WTC11 (cell line): ENCODE data around the gene FLT4.

Experiments
- CBFB ChIP-seq: sonication (generic); formaldehyde crosslinking; IDR thresholded peaks from 2 replicates; pipeline ENCODE4 v1.8.1; 2022; ENCODE audit warnings: mild to moderate bottlenecking, low read depth, missing genetic modification reagents
- CREM ChIP-seq: sonication (generic); formaldehyde crosslinking; IDR thresholded peaks from 2 replicates; pipeline ENCODE4 v1.8.1; 2022; ENCODE audit warnings: mild to moderate bottlenecking, missing genetic modification reagents, moderate library complexity
- FOXK1 ChIP-seq: sonication (generic); formaldehyde crosslinking; IDR thresholded peaks from 2 replicates; pipeline ENCODE4 v1.8.0; 2022; ENCODE audit warnings: mild to moderate bottlenecking, moderate library complexity, missing genetic modification reagents
- SMAD4 ChIP-seq: sonication (generic); formaldehyde crosslinking; IDR thresholded peaks from 2 replicates; pipeline ENCODE4 v1.8.0; 2022; ENCODE audit warnings: mild to moderate bottlenecking, missing genetic modification reagents
- TF ChIP-seq, protein P1 (sequence below): fragments of 200-600 bp; IDR thresholded peaks from 2 replicates; pipeline ENCODE4 v1.8.0; 2022; ENCODE audit warnings: antibody characterized with exemption

DNA sequence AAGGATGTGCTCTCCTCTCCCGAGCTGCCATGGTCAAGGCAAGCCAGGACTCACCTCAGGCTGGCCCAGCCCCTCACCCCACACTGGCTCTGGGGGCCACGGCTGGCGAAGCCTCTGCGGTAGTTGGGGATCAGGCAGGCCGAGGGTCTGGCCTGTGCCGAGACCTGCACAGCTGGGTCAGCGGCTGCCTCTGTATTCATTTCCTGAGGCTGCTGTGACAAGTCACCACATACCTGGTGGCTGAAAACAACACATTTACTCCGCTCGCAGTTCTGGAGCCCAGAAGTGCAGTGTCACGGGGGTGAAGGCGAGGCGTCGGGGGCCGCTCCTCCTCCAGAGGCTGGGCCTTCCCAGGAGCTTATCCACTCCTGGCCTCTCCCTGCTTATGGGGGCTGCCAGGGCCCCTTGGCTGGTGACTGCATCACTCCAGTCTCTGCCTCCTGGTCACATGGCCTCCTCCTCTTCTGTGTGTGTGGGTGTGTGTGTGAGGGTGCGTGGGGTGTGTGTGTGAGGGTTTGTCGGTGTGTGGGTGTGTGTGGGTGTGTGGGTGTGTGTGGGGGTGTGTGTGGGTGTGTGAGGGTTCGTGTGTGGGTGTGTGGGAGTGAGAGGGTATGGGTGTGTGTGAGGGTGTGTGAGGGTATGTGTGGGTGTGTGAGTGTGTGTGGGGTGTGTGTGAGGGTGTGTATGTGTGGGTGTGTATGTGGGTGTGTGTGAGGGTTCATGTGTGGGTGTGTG lies 54.9 kb downstream of the FLT4 start:
- TF ChIP-seq, protein P1, sequence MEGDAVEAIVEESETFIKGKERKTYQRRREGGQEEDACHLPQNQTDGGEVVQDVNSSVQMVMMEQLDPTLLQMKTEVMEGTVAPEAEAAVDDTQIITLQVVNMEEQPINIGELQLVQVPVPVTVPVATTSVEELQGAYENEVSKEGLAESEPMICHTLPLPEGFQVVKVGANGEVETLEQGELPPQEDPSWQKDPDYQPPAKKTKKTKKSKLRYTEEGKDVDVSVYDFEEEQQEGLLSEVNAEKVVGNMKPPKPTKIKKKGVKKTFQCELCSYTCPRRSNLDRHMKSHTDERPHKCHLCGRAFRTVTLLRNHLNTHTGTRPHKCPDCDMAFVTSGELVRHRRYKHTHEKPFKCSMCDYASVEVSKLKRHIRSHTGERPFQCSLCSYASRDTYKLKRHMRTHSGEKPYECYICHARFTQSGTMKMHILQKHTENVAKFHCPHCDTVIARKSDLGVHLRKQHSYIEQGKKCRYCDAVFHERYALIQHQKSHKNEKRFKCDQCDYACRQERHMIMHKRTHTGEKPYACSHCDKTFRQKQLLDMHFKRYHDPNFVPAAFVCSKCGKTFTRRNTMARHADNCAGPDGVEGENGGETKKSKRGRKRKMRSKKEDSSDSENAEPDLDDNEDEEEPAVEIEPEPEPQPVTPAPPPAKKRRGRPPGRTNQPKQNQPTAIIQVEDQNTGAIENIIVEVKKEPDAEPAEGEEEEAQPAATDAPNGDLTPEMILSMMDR: no peak
- TF ChIP-seq FOXK1 (CRISPR knock-in tag) (no peak), SMAD4 (no peak), CBFB (no peak), CREM (no peak)
